IMR-90 (cell line): ENCODE measurements around the gene SLC66A3. TPM values are rescaled to one million over a fixed set of nuclear protein-coding genes. Genes with fewer than 3 reads are reported as not detected.

Source experiments
- ATAC-seq: fragments of 200-7000 bp; cut with Tn5 transposase; 2 replicates; pipeline ENCODE4 v1.9.1; 2020; ENCODE audit warnings: low read depth, mild to moderate bottlenecking, moderate library complexity
- BruUV-seq: library from RNA; stranded (reverse); fragments of 400-500 nt; replicated peaks from 2 replicates; lab custom pipeline; 2021; lab: Mats Ljungman, UMichigan
- CTCF ChIA-PET: fragments of 300-600 bp; formaldehyde crosslinking; extraction: SDS; loops from one replicate; lab custom pipeline; 2021; ENCODE audit warnings: antibody characterized with exemption; lab: Yijun Ruan, JAX
- POLR2A ChIA-PET: fragments of 300-600 bp; sonication (Branson Sonifier 250); formaldehyde crosslinking; loops from one replicate; lab custom pipeline; 2022; ENCODE audit warnings: antibody characterized with exemption; ENCODE audit not compliant: unreplicated experiment; lab: Charles Lee
- DNase-seq: peaks from one replicate; pipeline ENCODE4 v3.0.0; 2013
- H2AFZ ChIP-seq: replicated peaks from 2 replicates; pipeline ENCODE3; 2013; ENCODE audit warnings: low read length, mild to moderate bottlenecking; ENCODE audit not compliant: poor library complexity
- H2AK5ac ChIP-seq: 2 replicates; pipeline ENCODE4 v1.6.1; 2013; ENCODE audit warnings: low read depth, low read length, inconsistent platforms
- H2AK9ac ChIP-seq: replicated peaks from 2 replicates; pipeline ENCODE3; 2013; ENCODE audit warnings: mild to moderate bottlenecking, low read depth, low read length, moderate library complexity; ENCODE audit not compliant: poor library complexity
- H2BK120ac ChIP-seq: 2 replicates; pipeline ENCODE4 v1.6.1; 2013; ENCODE audit warnings: low read depth, low read length, inconsistent platforms
- H2BK15ac ChIP-seq: 3 replicates; pipeline ENCODE4 v1.6.1; 2013; ENCODE audit warnings: low read depth, low read length, inconsistent platforms
- H2BK20ac ChIP-seq: 2 replicates; pipeline ENCODE4 v1.6.1; 2013; ENCODE audit warnings: low read depth, mild to moderate bottlenecking, inconsistent platforms, low read length, moderate library complexity
- H2BK5ac ChIP-seq: 2 replicates; pipeline ENCODE4 v1.6.1; 2013; ENCODE audit warnings: mild to moderate bottlenecking, low read depth, low read length, inconsistent platforms; ENCODE audit not compliant: poor library complexity, severe bottlenecking
- H3K14ac ChIP-seq: replicated peaks from 2 replicates; pipeline ENCODE4 v1.6.1; 2013; ENCODE audit warnings: low read depth, low read length, inconsistent platforms
- H3K18ac ChIP-seq: 2 replicates; pipeline ENCODE4 v1.6.1; 2013; ENCODE audit warnings: low read depth, low read length, control low read depth
- H3K23ac ChIP-seq: 2 replicates; pipeline ENCODE4 v1.6.1; 2013; ENCODE audit warnings: low read depth, low read length, inconsistent platforms
- H3K27ac ChIP-seq: 2 replicates; pipeline ENCODE4 v1.5.1; 2013; ENCODE audit warnings: mild to moderate bottlenecking, control low read depth, low read length; ENCODE audit not compliant: insufficient read depth
- H3K27me3 ChIP-seq: 2 replicates; pipeline ENCODE4 v1.6.1; 2013; ENCODE audit warnings: low read length; ENCODE audit not compliant: control insufficient read depth, insufficient read depth
- H3K36me3 ChIP-seq: 2 replicates; pipeline ENCODE4 v1.6.1; 2013; ENCODE audit warnings: low read length, mixed read lengths; ENCODE audit not compliant: control insufficient read depth, insufficient read depth
- H3K4ac ChIP-seq: 2 replicates; pipeline ENCODE4 v1.6.1; 2013; ENCODE audit warnings: low read depth, low read length, inconsistent platforms
- H3K4me1 ChIP-seq: 2 replicates; pipeline ENCODE4 v1.6.1; 2013; ENCODE audit warnings: low read length, mixed read lengths; ENCODE audit not compliant: control insufficient read depth, insufficient read depth
- H3K4me2 ChIP-seq: 2 replicates; pipeline ENCODE4 v1.6.1; 2013; ENCODE audit warnings: low read depth, mild to moderate bottlenecking, control low read depth, low read length, moderate library complexity
- H3K4me3 ChIP-seq: 2 replicates; pipeline ENCODE4 v1.5.1; 2013; ENCODE audit warnings: low read depth, mild to moderate bottlenecking, control low read depth, low read length, moderate library complexity; ENCODE audit not compliant: insufficient read depth
- H3K56ac ChIP-seq: 2 replicates; pipeline ENCODE4 v1.6.1; 2013; ENCODE audit warnings: low read length, inconsistent platforms; ENCODE audit not compliant: insufficient read depth; ENCODE audit errors: extremely low read depth
- H3K79me1 ChIP-seq, 2 experiments: 2 replicates each; pipeline ENCODE4 v1.6.1; 2013; ENCODE audit warnings: low read length in 2 of 2, inconsistent platforms in 1 of 2, low read depth in 1 of 2
- H3K9ac ChIP-seq: 2 replicates; pipeline ENCODE4 v1.6.1; 2013; ENCODE audit warnings: low read depth, low read length, control low read depth
- H3K9me1 ChIP-seq: 2 replicates; pipeline ENCODE4 v1.6.1; 2013; ENCODE audit warnings: low read length, inconsistent platforms; ENCODE audit not compliant: insufficient read depth
- H3K9me3 ChIP-seq: 2 replicates; pipeline ENCODE4 v1.6.1; 2013; ENCODE audit warnings: low read length; ENCODE audit not compliant: control insufficient read depth, insufficient read depth
- H4K20me1 ChIP-seq: 2 replicates; pipeline ENCODE4 v1.6.1; 2013; ENCODE audit warnings: low read length, inconsistent platforms; ENCODE audit not compliant: insufficient read depth
- H4K5ac ChIP-seq: 2 replicates; pipeline ENCODE4 v1.6.1; 2013; ENCODE audit warnings: mild to moderate bottlenecking, low read depth, low read length, control low read depth
- H4K8ac ChIP-seq, 2 experiments: 2 replicates each; pipeline ENCODE4 v1.6.1; 2013; ENCODE audit warnings: low read depth in 2 of 2, low read length in 2 of 2, control low read depth in 1 of 2, inconsistent platforms in 1 of 2
- H4K91ac ChIP-seq: 2 replicates; pipeline ENCODE4 v1.6.1; 2013; ENCODE audit warnings: low read depth, low read length, inconsistent platforms; ENCODE audit not compliant: insufficient read depth
- BHLHE40 ChIP-seq: fragments of 150-350 bp; IDR thresholded peaks from 2 replicates; pipeline ENCODE4 v1.6.1; 2016; ENCODE audit warnings: mild to moderate bottlenecking, low read depth, low read length
- CEBPB ChIP-seq: IDR thresholded peaks from 2 replicates; pipeline ENCODE4 v1.6.1; 2012; ENCODE audit warnings: low read depth, low read length, improper control_type of control experiment
- CHD1 ChIP-seq: IDR thresholded peaks from 2 replicates; pipeline ENCODE4 v1.6.1; 2012; ENCODE audit warnings: low read depth, low read length, improper control_type of control experiment
- ELK1 ChIP-seq: fragments of 150-350 bp; IDR thresholded peaks from 2 replicates; pipeline ENCODE4 v1.6.1; 2016; ENCODE audit warnings: low read depth, mild to moderate bottlenecking, low read length, moderate library complexity, borderline replicate concordance
- FOS ChIP-seq: fragments of 150-350 bp; IDR thresholded peaks from 2 replicates; pipeline ENCODE4 v1.6.1; 2016; ENCODE audit warnings: low read depth, low read length
- MAFK ChIP-seq: IDR thresholded peaks from 2 replicates; pipeline ENCODE4 v1.6.1; 2012; ENCODE audit warnings: low read depth, low read length, improper control_type of control experiment
- MAZ ChIP-seq: IDR thresholded peaks from 2 replicates; pipeline ENCODE4 v1.6.1; 2012; ENCODE audit warnings: low read depth, mild to moderate bottlenecking, low read length, improper control_type of control experiment, moderate library complexity, borderline replicate concordance
- MXI1 ChIP-seq: IDR thresholded peaks from 2 replicates; pipeline ENCODE4 v1.6.1; 2012; ENCODE audit warnings: low read depth, mild to moderate bottlenecking, low read length, moderate library complexity, borderline replicate concordance
- NFE2L2 ChIP-seq: fragments of 150-350 bp; IDR thresholded peaks from 2 replicates; pipeline ENCODE4 v1.6.1; 2016; ENCODE audit warnings: low read depth, mild to moderate bottlenecking, low read length
- POLR2A ChIP-seq: IDR thresholded peaks from 2 replicates; pipeline ENCODE4 v1.6.1; 2012; ENCODE audit warnings: mild to moderate bottlenecking, low read depth, low read length
- RAD21 ChIP-seq: IDR thresholded peaks from 2 replicates; pipeline ENCODE4 v1.6.1; 2012; ENCODE audit warnings: low read length, improper control_type of control experiment
- RCOR1 ChIP-seq: IDR thresholded peaks from 2 replicates; pipeline ENCODE4 v1.6.1; 2012; ENCODE audit warnings: mild to moderate bottlenecking, low read length, improper control_type of control experiment; ENCODE audit not compliant: insufficient replicate concordance
- RFX5 ChIP-seq: IDR thresholded peaks from 2 replicates; pipeline ENCODE4 v1.8.0; 2012; ENCODE audit warnings: low read depth, mild to moderate bottlenecking, low read length, moderate library complexity
- SMC3 ChIP-seq: fragments of 150-350 bp; IDR thresholded peaks from 2 replicates; pipeline ENCODE4 v1.6.1; 2016; ENCODE audit warnings: low read depth, mild to moderate bottlenecking, antibody characterized with exemption, low read length, moderate library complexity
- USF2 ChIP-seq: fragments of 150-350 bp; IDR thresholded peaks from 2 replicates; pipeline ENCODE4 v1.6.1; 2017; ENCODE audit warnings: mild to moderate bottlenecking, antibody characterized with exemption, low read length, low read depth
- WGBS, 2 experiments: methylation state at CpG; one replicate each; pipeline versions ENCODE4 v1.1.5 to v1.1.7; 2013; ENCODE audit warnings: missing lambda C conversion rate in 2 of 2; ENCODE audit not compliant: insufficient read length in 1 of 2; ENCODE audit errors: extremely low coverage in 2 of 2; 5-methylcytosine and 5-hydroxymethylcytosine counted together
- dilution Hi-C: fragments of 300-500 bp; cut with HindIII; formaldehyde crosslinking; loops from one replicate; pipeline ENCODE4 v1.14.3; 2018; ENCODE audit warnings: low sequenced_read_pairs; ENCODE audit not compliant: unreplicated experiment
- in situ Hi-C: fragments of 300-500 bp; cut with MboI; formaldehyde crosslinking; loops from 3 replicates; pipeline ENCODE4 v1.14.3; 2019; ENCODE audit warnings: low sequenced_read_pairs, inconsistent platforms, mixed read lengths
- intact Hi-C: fragments of 100-400 bp; cut with micrococcal nuclease; formaldehyde crosslinking; loops from 2 replicates; pipeline ENCODE4 v1.10.0; 2022
- polyA plus RNA-seq, 3 experiments: library from polyadenylated mRNA; depleted of rRNA; stranded (reverse); fragments of >200 nt; gene quantifications; 2 replicates each; pipeline ENCODE4 v1.2.3, GENCODE V29; 2012; ENCODE audit warnings: low replicate concordance in 1 of 3
- total RNA-seq: library from RNA; depleted of rRNA; stranded (reverse); fragments of >200 nt; gene quantifications from 2 replicates; pipeline ENCODE4 v1.2.3, GENCODE V29; 2012
- TF ChIP-seq, protein P1 (sequence below): conservative IDR thresholded peaks from 2 replicates; pipeline ENCODE4 v1.5.1; 2012; ENCODE audit warnings: mild to moderate bottlenecking, low read depth, low read length, improper control_type of control experiment

Gene SLC66A3
- total and polyA plus RNA-seq, 2 of the 4 experiments (the other 2 are of a cell fraction): 18.1 to 25.2 TPM

GRCh38 chr2:11127761-11128160 is 27.5 kb upstream of the SLC66A3 start:
- Histone ChIP-seq H3K9me3 (no peaks in the 10 kb centered on the region), H3K36me3 (no peaks in the 10 kb centered on the region), H3K27me3 (no peaks in the 10 kb centered on the region), H3K9me1 (peaks cover 5% of the 10 kb centered on the region; the same call in 1 of the 2 replicates), H2AK9ac (no peak overlapping the region), H3K14ac (no peak overlapping the region), H2AFZ (no peak overlapping the region), H2BK120ac (no peak overlapping the region), H3K9ac (no peak overlapping the region), H3K27ac (no peak overlapping the region), H3K4me3 (no peak overlapping the region), H2BK20ac (no peak overlapping the region), H4K5ac (no peak overlapping the region), H4K20me1 (no peaks in the 10 kb centered on the region), H3K79me1 (no peaks in the 10 kb centered on the region), H3K18ac (no peak overlapping the region), H2BK15ac (no peak overlapping the region), H4K91ac (no peak overlapping the region), H2BK5ac (no peak overlapping the region), H3K23ac (no peak overlapping the region), H4K8ac (no peak overlapping the region; a peak in 1 of 4 replicates), H3K4ac (no peak overlapping the region), H3K56ac (no peak overlapping the region), H3K4me2 (no peak overlapping the region), H2AK5ac (peak overlapping the region; percentile 18; the same call in 1 of the 2 replicates), H3K4me1 (peaks cover 7% of the 10 kb centered on the region)
- ATAC-seq (no peak), DNase-seq (no peak)
- POLR2A ChIA-PET: no interaction called here
- CTCF ChIA-PET: interaction anchor here (0.9 kb wide), 1 partner anchor 292 kb away, joined by 3 read pairs; no protein-coding TSS in a partner anchor
- intact Hi-C loops (no loop called here), in situ Hi-C loops (loop anchor here (25.0 kb wide), 1 partner anchor 635 kb away; no protein-coding TSS in a partner anchor), dilution Hi-C loops (no loop called here)
- TF ChIP-seq MAZ (no peak), RCOR1 (no peak), POLR2A (no peak), ELK1 (no peak), NFE2L2 (no peak), RAD21 (no peak), FOS (no peak), MXI1 (no peak), MAFK (no peak), SMC3 (no peak), BHLHE40 (no peak), CHD1 (no peak), RFX5 (no peak), CEBPB (no peak), USF2 (no peak)
- TF ChIP-seq, protein P1, sequence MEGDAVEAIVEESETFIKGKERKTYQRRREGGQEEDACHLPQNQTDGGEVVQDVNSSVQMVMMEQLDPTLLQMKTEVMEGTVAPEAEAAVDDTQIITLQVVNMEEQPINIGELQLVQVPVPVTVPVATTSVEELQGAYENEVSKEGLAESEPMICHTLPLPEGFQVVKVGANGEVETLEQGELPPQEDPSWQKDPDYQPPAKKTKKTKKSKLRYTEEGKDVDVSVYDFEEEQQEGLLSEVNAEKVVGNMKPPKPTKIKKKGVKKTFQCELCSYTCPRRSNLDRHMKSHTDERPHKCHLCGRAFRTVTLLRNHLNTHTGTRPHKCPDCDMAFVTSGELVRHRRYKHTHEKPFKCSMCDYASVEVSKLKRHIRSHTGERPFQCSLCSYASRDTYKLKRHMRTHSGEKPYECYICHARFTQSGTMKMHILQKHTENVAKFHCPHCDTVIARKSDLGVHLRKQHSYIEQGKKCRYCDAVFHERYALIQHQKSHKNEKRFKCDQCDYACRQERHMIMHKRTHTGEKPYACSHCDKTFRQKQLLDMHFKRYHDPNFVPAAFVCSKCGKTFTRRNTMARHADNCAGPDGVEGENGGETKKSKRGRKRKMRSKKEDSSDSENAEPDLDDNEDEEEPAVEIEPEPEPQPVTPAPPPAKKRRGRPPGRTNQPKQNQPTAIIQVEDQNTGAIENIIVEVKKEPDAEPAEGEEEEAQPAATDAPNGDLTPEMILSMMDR: no peak
- no CpG with 5 or more reads among the region's 5 CpGs for WGBS, 2 experiments
- BruUV-seq: no TSS peak
